HG02763 (cell line): ENCODE results near the gene EHBP1.

Experiments used
- ATAC-seq: cut with Tn5 transposase; IDR thresholded peaks from one replicate; pipeline ENCODE4 v1.9.1; 2021; ENCODE audit warnings: mild to moderate bottlenecking, moderate library complexity; ENCODE audit not compliant: unreplicated experiment

Gene EHBP1

DNA sequence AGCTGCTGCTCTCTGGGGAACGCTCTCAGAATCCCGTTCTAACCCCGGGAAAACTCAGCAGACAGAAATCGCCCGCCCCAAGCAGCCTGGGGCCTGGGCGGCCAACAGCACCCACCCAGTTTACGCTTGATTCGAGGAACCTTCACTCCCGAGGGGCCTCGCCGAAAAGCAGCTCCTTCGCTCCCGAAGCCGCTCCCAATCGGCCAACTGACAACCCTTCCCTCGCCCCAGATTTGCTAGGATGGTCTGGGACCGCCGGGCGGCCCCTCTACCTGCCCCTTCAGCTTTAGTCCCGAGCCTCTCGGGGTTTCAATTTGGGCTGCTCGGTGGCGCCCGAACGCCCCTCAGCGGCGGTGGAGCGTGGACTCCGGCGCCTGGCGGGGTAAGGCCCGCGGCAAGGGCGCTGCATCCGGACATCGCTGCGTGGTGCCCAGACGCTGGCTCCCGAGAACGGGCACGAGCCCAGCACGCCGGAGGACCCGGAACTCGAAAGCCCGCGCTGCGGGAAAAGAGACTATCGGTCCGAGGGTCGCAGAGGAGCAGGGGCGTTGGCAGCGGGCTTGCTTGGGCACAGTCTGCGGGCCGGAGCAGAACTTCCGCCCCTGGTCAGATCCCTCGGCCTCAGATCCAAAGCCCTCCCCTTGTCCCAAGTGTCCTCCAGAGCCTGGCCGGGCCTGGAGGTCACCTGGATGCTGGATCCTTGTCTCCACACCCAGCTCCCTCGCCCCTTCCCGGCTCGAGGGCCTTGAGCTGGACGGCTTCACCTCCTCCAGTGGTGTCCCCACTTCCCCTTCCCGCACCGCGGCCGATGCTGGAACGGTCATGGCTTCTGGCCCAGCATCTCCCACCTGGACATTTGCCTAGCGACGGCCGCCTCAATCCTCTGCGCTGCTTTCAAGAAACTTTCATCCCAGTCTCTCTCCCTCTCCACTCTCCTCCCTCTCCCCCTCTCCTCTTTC is 342.1 kb downstream of the EHBP1 start:
- ATAC-seq, result no peak

DNA sequence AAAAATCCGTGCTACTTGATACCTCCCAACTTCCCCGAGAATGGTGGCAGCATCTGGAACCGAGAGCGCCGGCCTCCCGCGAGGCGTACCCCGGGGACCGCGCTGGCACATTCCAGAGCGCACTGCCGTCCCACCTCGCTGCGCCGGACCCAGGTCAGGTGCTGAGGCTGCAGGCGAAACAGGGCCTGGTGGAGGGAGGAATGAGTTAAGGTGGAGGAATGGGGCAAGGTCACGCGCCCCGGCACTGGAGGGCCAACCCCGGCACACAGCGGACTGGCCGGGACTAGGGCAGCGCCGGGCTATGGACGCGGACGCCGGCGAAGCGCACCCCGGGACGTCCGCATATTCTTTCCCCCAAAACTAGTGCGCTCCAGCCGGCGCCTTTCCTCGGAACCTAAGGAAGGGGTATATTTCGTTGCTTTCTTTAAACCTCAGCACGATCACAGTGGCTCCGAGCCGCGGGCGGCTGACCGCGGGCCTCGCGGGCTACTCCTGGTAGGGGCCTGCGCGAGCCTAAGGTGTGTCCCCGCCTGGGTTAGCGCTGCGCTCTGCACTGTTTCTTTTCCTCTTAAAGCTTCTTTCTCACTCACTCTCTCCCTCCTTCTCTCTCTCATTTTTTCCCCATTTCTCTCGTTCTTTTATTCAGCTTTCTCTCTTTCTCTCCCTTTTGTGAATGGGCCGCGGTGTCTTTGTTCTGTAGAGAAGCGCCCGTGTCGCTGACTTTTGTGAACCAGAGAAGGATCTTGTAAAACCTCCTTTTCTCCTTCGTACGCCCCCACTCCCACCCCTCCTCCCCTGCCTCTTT is 343.1 kb downstream of the EHBP1 start:
- no peak for ATAC-seq

DNA sequence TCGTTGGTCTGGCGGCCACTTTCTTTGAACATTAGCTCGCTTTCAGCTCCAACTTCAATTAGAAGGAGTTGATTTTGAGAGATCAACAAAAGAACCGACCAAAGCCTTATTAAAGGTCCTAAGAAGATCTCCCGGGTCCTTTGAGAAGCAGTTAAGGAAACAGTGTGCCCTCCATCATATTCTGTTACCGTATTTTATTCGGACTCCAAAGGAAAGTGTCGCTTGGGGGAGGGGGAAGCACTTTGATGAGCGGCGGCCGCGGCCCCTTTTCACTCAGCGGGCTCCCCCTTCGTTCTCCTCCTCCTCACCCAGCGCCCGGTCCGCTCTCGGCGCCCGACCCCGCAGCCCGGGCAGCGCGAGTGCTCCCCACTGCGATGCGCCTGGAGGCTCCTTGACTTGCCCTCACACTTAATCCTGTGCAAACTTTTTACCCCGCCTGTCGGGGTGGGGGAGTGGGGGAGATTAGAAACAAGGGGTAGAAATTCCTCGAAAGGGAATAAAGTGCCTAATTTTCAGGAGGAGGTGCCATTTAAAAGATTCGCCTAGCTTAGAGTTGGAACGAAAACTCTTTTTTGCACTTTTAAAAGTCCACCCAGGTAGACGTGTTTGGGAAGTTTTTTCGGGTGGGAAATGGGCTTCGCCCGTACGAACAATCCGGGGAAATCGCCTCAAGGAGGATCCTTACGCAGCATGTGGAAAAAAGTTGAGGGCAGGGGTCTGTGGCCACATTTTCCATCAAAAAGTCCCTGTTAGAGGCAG is 343.9 kb downstream of the EHBP1 start:
- ATAC-seq, result no peak

DNA sequence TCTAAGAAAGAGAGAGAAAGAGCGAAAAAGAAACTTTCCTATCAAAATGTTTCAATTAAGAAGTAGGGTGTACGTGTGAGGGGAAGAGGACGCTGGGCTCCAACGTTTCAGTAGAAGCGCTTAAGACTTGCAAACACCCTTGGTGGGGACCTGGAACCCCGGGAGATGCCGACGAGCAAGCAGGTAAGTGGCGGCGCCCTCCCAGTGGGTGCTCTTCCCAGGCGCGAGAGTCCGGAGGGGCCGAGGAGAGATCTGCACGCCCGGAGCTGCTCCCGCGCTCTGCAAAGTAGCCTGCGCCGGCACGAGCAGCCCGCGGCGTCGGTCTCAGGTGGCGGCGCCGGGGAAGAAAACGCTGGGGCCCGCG is 344.4 kb downstream of the EHBP1 start:
- ATAC-seq, result peak; percentile 25

DNA sequence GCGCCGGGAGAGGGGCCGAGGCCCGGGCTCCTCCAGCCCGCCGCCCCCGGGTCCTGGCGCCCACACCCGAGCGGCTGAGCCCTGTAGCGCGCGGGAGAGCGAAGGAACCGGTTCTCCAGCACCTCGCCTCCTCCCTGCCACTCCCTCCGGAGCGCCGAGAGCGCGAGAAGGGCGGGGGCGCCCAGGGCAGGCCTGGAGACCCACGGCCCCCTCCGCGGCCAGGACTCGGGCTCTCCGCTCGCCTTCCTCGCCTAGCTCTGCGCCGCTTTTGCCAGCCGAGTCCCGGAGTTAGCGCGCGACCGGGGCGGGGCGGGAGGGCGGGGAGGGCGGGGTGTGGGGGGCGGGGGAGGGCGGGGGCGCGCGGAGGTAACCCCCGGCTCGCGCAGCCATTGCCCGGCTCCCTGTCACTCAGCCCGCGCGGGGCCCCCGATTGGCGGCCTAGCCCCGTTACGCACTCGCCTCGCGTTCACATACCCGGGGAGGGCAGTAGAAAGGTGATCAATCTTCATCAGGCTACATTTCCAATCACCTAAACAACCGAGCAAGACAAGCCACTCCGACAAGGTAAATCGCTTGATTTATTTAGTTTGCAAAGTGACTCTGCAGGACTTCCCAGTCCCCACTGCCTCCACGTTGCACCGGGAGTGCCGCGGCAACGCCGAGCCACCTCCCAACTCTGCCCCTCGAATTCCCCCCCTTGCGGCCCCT is 345.0 kb downstream of the EHBP1 start, which contains the start of gene OTX1:
OTX1 (plus strand) TSS at position 497 of the 708 bp plus-strand sequence. CDS start 2,161 bp downstream, outside the sequence.
- ATAC-seq, result peak; percentile 86

DNA sequence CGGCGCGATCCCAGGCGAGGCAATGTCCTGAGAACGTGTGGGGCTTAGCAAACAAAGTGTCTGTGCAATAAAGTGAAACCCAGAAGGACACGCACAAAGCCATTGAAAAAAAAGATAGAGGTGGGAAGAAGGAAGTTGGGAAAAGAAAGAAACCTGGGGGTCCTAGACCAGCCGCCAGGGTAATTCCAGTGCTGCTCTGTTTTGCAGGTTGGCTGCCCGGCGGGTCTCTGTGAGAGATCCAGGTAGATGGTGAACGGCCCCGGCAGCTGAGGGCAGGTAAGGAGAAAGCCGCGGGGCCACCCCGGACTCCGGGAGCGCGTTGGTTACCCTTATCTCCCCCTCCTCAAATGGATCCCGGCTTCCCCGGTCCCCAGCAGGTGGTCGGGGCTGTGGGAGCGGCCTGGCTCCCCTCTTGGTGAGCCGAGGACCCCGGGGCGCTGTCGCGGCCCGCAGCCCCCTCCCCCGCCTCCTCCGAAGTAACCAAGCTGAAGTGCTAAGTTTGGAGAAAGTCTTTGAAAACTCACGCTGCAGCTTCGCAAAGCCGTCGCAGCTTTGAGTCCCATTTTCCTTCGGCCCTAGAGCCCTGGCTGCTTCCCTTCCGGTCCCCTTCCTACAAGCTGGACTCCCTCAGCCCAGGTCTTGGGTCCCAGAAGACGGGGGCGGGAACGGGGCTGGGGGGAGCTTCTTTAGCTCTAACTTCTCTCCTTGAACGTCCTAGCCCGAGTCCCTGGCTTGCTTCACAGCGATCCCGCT is 345.7 kb downstream of the EHBP1 start:
- no peak for ATAC-seq

DNA sequence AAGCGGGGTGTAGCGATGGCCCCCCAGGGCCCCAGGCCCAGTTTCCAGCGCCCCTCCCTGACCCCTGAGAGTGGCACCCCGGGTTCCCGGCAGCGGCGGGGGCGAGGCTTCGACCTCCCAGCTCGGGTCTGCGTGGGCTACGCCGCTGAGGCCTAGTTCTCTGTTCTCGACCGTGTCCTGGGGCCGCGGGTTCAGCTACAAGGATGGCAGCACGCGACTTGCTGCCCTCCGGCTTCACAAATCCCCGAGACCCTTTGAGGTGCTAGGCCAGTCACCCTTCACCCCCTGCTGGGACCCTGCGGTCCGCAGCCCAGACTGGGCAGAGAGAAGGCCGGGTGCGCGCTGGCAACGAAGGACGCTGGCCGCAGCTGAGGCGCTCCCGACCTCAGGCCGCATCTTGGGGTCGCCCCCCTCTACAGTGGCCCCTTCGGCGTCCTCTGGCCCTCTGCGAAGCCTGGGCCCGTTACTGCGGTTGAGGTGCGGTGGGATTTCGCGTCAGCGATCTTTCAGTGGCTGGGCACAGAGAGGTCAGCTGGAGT is 346.4 kb downstream of the EHBP1 start:
- ATAC-seq, result no peak

DNA sequence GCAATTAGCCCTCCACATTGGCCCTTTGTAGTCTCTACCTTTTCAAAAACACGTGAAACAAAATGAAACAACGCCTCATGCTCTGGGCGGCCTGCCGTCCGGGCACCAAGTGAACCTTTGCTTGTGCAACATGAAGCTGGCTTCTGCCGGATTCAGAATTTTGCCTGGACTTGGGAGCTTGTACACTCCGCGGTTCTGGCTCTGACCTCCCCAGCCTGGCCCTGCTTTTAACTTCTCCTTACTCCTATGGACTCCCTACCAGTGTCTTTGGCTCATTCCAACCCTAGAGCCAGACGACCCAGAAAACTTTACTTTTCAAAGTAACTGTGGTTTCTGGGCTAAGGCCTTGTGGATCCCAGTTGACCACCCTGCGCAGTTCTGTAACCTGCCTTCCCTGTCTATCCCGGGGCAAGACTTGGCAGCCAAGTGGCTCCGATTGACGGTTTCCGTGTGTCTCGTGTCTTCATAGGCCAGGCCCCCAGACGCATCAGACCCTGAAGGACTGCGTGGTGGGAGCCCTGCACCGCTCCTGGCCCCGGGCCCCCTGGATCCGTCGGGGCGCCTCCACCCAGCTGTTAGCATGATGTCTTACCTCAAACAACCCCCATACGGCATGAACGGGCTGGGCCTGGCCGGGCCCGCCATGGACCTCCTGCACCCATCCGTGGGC is 347.0 kb downstream of the EHBP1 start:
- no peak for ATAC-seq

DNA sequence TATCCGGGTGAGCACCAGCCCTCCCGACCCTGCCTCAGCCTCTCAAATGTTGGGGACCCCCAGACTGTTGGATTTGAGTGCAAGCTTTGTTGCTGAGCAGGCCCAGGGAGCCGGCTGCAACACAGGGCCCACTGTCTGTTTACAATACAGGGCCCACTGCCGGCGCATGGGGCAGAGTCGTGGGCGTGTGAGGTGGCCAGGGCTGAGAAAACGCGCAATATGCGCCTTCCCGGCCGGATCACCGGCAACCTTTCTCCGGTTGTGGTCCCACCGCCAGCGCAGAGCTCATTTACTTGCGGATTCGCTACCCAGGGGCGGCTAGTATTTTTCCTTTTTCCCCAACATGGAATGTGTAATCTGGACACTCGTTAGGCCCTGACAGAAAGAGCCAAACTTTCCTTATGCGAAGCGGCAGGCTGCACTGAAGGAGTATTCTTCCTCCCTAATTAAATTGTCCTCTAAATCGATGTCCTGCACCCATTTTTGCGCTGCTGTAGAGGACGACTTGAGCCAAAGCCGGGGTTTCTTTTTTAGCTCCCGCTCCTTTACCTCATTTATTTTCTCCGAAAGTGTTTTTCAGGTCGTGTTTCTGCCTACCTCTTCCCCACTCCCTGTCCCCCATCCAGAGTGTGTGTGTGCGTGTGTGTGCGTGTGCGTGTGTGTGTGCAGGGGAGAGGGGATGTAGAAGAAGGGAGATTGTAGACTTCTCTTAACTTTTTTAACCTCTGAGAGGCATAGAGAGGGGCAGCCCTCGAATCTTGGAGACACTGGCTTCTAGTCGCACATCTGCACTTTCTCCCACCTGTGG is 347.8 kb downstream of the EHBP1 start:
- ATAC-seq, result no peak

DNA sequence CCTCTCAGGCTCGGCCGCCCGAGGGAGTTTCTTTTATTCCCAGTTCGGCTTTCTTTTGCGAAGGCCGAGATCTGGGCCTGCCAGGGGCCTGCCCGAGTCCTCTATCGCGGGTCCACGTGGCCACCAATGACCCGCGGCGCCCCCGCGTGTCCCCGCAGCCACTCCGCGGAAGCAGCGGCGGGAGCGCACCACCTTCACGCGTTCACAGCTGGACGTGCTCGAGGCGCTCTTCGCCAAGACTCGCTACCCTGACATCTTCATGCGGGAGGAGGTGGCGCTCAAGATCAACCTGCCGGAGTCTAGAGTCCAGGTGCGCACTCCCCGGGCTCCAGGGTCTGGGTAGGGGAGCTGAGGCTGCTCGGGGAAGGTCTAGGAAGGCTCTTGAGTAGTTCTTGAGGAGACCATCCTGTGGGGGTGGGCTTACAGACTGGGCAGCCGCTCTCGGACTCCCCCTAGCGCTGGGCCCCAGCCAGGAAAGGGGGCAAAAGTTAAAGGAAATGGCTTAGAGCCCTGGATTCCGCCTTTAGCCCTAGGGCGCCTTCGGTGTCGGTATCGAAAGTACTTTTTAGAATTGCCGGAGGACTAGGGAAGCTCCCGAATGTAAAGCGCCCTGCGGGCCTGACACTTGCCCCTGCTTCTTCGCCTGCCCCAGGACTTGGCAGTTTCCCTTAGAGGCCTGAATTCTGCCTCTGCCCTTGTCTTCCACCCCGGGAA is 348.5 kb downstream of the EHBP1 start:
- no peak for ATAC-seq

DNA sequence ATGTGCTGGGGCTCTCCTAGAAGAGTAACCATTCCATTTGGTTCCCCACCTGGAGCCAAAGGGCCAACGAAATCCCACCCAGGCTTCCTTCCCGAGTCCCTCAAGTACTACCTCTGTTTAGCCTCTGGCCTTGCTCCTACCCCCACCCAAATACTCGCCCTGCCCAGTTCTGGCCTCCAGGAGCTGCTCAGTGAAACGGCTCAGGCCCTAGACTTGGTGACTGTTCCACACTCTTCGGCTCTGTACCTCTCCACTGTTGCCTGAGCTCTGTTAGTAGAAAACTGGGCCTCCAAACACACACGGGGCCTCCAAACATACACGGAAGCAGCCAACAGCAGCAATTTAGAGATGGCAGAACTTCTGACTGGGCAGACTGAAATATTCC is 349.3 kb downstream of the EHBP1 start:
- no peak for ATAC-seq

DNA sequence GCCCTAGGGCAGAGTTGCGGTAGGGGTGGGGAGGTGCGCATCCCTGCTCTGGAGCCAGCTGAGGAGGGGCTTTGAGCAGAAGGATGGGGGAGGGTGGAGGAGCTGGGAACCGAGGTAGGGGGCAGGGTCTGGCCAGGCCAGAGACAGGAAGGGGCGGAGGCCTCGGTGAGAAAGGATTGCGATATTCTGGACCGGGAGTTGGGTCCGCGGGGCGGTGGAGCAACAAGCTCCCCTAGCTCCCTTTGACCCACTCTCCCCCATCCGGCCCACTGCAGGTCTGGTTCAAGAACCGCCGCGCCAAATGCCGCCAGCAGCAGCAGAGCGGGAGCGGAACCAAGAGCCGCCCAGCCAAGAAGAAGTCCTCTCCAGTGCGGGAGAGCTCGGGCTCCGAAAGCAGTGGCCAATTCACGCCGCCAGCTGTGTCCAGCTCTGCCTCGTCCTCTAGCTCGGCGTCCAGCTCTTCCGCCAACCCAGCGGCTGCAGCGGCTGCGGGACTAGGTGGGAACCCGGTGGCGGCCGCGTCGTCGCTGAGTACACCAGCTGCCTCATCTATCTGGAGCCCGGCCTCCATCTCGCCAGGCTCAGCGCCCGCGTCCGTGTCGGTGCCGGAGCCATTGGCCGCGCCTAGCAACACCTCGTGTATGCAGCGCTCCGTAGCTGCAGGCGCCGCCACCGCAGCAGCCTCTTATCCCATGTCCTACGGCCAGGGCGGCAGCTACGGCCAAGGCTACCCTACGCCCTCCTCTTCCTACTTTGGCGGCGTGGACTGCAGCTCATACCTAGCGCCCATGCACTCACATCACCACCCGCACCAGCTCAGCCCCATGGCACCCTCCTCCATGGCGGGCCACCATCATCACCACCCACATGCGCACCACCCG is 350.0 kb downstream of the EHBP1 start:
- ATAC-seq, result no peak

DNA sequence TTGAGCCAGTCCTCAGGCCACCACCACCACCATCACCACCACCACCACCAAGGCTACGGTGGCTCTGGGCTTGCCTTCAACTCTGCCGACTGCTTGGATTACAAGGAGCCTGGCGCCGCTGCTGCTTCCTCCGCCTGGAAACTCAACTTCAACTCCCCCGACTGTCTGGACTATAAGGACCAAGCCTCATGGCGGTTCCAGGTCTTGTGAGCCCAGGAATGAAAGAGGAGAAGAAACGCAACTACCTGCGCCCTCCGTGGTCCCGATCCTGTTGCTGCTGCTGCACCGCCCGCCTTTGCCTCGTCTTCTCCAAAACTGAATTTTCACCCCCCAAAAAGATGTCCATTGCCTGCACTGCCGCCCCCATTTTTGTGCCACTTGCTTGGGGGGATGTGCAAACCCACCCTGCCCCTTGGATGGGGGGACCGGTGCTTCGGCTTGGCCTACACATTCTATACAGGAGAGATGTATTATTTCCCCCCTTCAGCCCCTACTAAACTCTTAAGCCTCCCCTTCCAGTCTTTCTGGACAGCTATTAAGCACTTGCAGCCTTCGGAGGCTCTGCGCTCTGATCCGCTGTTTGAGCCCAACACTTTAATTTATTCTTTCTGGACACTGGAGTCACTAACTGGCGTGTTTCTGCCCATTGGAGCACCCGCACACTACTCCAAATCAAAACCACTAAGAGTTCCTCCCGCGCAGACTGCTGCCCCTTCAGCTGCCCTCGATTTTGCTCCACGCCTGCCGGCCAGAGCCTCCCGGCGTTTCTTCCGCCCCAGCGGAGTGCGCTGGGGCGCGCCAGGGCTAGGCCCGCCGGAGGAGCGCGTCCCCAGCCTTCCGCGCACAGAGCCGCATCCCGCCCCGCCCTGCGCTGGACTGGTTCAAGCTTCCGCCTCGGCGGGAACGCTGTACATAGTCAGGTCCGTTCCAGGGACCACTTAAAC is 350.9 kb downstream of the EHBP1 start:
- no peak for ATAC-seq

DNA sequence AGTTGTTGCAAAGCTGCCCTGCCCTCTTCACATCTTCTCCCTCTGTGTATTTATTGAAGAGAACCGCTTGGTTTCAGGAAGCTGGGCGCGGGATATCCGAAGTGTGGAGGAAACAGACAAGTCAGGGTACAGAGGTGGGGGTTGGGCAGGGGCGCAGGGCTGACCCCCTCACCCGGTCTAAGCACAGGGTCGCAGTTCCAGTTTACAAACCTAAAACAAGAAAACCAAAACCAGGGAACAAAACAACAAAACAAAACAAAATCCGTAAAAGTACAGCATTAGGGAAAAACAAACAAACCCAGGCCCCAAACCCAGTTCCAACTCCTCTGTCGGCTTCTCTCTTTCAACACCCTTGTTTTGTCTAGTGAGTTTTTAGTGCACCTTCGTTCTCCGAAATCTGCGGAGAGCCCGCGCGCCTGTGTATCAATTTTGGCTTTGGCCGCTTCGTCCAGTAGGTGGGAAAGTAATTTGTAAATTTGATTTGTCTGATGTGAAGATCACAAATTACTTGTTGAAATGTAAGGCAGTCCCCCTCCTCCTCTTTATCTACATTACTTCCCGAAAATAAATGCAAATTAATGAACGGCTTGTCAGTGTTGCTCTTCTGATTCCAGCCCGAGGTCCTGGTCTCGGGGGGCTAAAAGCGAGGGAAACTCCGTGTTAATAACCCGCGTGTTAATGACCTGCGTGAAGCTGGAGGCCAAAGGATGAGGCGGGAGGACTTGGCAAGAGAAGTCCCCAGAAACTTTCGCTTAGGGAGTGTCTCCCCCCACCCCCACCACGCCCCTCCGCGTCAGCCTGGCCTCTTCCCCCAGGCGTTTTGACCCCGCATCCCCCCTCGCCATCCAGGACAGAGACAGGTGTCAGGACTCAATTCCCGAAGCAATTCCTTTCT is 352.0 kb downstream of the EHBP1 start:
- no peak for ATAC-seq
